PC-9 (cell line): ENCODE results near the gene JUNB.
"Not testable (repeated sequence)": the region's sequence is repeated elsewhere in the genome, so short reads cannot be mapped to it uniquely, and the experiment has no call there.

Experiments
- CTCF ChIP-seq: fragments of 200-600 bp; sonication (generic); conservative IDR thresholded peaks from 2 replicates; pipeline ENCODE4 v1.6.1; 2017; ENCODE audit warnings: mixed run types, antibody characterized with exemption, mild to moderate bottlenecking, moderate library complexity
- EZH2 ChIP-seq: fragments of 200-600 bp; sonication (generic); IDR thresholded peaks from 2 replicates; pipeline ENCODE4 v1.8.0; 2017; ENCODE audit warnings: antibody characterized with exemption, low read depth

- TF ChIP-seq CTCF, EZH2: not testable (repeated sequence)
Observed at GRCh38 chr19:12797607-12798006, 6.3 kb downstream of the JUNB start.
